ENCODE measurements around the gene WNT10A. TPM values are rescaled to one million over a fixed set of nuclear protein-coding genes. Genes with fewer than 3 reads are reported as not detected.

WNT10A gene
- total and polyA plus RNA-seq, 2 experiments from 2014 or later, result 1.9 TPM

- no peak for TF ChIP-seq EZH2phosphoT487 (IDR thresholded peaks at IDR 0.05; ENCODE audit: low read depth, severe bottlenecking, unreplicated experiment)
- TF ChIP-seq CTCF (IDR thresholded peaks at IDR 0.05; ENCODE audit: poor library complexity), result no peak
- no peak for TF ChIP-seq EZH2 (IDR thresholded peaks at IDR 0.05; ENCODE audit: borderline replicate concordance)
- Histone ChIP-seq H2AFZ (no peak overlapping the region), H4K20me1 (ENCODE audit: insufficient read depth, poor library complexity, severe bottlenecking) (no peaks in the 10 kb centered on the region), H3K36me3 (replicated peaks; ENCODE audit: insufficient read depth, low read depth) (no peaks in the 10 kb centered on the region), H3K4me3 (no peak overlapping the region), H3K27me3 (peaks cover 62% of the 10 kb centered on the region), H3K4me2 (peak overlapping the region; percentile 45), H3K9me2 (replicated peaks; ENCODE audit: insufficient read depth) (no peaks in the 10 kb centered on the region), H3K79me2 (no peaks in the 10 kb centered on the region), H3K9me3 (ENCODE audit: low read depth) (no peaks in the 10 kb centered on the region), H3K4me1 (ENCODE audit: insufficient read depth) (peaks cover 51% of the 10 kb centered on the region), H3K27ac (peak overlapping the region; percentile 69)
- 51% methylated on average over 12 of the region's 12 CpGs for WGBS (ENCODE audit: low lambda C conversion rate, missing lambda C conversion rate)
- no peak for DNase-seq (ENCODE audit: low spot score)
Measured at GRCh38 chr2:218894151-218894879, 13.7 kb downstream of the WNT10A start.

DNA sequence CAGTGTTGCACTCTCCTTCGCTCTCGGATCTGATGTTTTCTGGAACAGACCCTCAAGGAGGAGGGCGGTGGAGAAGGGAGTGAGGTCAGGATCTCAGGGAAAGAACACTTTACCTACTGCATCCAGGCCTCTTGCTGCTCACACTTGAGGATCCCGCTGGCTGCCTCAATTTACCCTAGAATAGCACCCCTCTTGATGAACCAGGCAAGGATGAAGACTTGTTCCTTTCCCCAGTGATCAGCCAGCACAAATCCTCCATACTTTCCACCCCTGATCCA lies 14.2 kb downstream of the WNT10A start:
- no peaks in the 10 kb centered on the region for H3K36me3 ChIP-seq (replicated peaks; ENCODE audit: insufficient read depth, low read depth)
- no peak overlapping the region for H3K4me3 ChIP-seq
- WGBS (ENCODE audit: low lambda C conversion rate, missing lambda C conversion rate), result 68% methylated on average over 4 of the region's 4 CpGs
- H3K4me1 ChIP-seq (ENCODE audit: insufficient read depth), result peaks cover 51% of the 10 kb centered on the region
- no peak overlapping the region for H2AFZ ChIP-seq
- H3K27me3 ChIP-seq, result peaks cover 67% of the 10 kb centered on the region
- no peaks in the 10 kb centered on the region for H3K9me2 ChIP-seq (replicated peaks; ENCODE audit: insufficient read depth)
- H3K79me2 ChIP-seq, result no peaks in the 10 kb centered on the region
- DNase-seq (ENCODE audit: low spot score), result no peak
- no peaks in the 10 kb centered on the region for H4K20me1 ChIP-seq (ENCODE audit: insufficient read depth, poor library complexity, severe bottlenecking)
- H3K27ac ChIP-seq, result peak overlapping the region; percentile 69
- peak overlapping the region; percentile 45 for H3K4me2 ChIP-seq
- H3K9me3 ChIP-seq (ENCODE audit: low read depth), result no peaks in the 10 kb centered on the region
- TF ChIP-seq EZH2 (IDR thresholded peaks at IDR 0.05; ENCODE audit: borderline replicate concordance), result no peak
- no peak for TF ChIP-seq CTCF (IDR thresholded peaks at IDR 0.05; ENCODE audit: poor library complexity)
- no peak for TF ChIP-seq EZH2phosphoT487 (IDR thresholded peaks at IDR 0.05; ENCODE audit: low read depth, severe bottlenecking, unreplicated experiment)

GRCh38 chr2:218895326-218895725 lies 14.7 kb downstream of the WNT10A start:
- H3K4me3 ChIP-seq, result no peak overlapping the region
- H2AFZ ChIP-seq, result no peak overlapping the region
- H3K27me3 ChIP-seq, result peaks cover 69% of the 10 kb centered on the region
- H3K9me2 ChIP-seq (replicated peaks; ENCODE audit: insufficient read depth), result no peaks in the 10 kb centered on the region
- peak overlapping the region; percentile 45 for H3K4me2 ChIP-seq
- TF ChIP-seq EZH2phosphoT487 (IDR thresholded peaks at IDR 0.05; ENCODE audit: low read depth, severe bottlenecking, unreplicated experiment) (no peak), EZH2 (IDR thresholded peaks at IDR 0.05; ENCODE audit: borderline replicate concordance) (no peak), CTCF (IDR thresholded peaks at IDR 0.05; ENCODE audit: poor library complexity) (no peak)
- H3K79me2 ChIP-seq, result no peaks in the 10 kb centered on the region
- peaks cover 51% of the 10 kb centered on the region for H3K4me1 ChIP-seq (ENCODE audit: insufficient read depth)
- H3K27ac ChIP-seq, result peak overlapping the region; percentile 71
- no peaks in the 10 kb centered on the region for H3K9me3 ChIP-seq (ENCODE audit: low read depth)
- no peaks in the 10 kb centered on the region for H3K36me3 ChIP-seq (replicated peaks; ENCODE audit: insufficient read depth, low read depth)
- 38% methylated on average over 3 of the region's 3 CpGs for WGBS (ENCODE audit: low lambda C conversion rate, missing lambda C conversion rate)
- H4K20me1 ChIP-seq (ENCODE audit: insufficient read depth, poor library complexity, severe bottlenecking), result no peaks in the 10 kb centered on the region
- DNase-seq (ENCODE audit: low spot score), result peak; percentile 60

Data from hepatocyte (in vitro differentiated cells).